Stimulated activated CD8-positive, alpha-beta memory T cell treated with anti-CD3 and anti-CD28 coated beads, Interleukin-2, amount 100 ng/mL, for 1 hour (primary cell): ENCODE measurements around the gene MAP3K12.
"Not testable (repeated sequence)": the region's sequence is repeated elsewhere in the genome, so short reads cannot be mapped to it uniquely, and the experiment has no call there.

Experiments
- DNase-seq, 2 donors: peaks; one replicate each; pipeline ENCODE4 v3.0.0-alpha.2; 2020; ENCODE audit warnings: low read depth in 2 of 2

Gene MAP3K12

GRCh38 chr12:53492188-53492587 lies 7.1 kb downstream of the MAP3K12 start:
- no peak for DNase-seq

DNA sequence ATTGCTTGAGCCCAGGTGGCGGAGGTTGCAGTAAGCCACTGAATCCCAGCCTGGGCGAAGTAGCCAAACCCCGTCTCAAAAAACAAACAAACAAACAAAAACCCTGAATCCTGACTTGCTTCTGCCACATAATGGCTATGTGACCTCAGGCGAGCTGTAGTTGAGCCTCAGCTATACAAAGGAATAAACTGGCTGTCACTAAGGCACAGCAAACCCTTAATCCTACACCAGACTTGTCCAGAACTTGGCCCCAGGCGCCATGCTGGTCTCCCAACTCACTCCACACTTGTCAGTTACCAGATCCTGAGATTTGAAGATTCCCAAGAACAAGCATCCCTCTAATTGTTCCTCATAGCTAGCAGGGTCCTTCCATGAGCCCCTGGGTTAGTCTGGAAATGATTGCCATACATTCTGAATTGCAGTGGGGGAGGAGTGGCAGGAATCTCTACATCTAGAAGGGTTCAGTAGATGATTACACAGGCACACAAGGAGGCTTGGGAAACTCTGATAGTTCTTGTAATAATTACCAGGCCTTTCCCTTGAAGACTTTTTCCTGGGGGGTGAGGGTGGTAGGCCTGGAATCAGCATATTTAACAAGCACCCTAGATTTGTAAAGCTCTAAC lies 9.9 kb downstream of the MAP3K12 start:
- DNase-seq = no peak

- DNase-seq = no peak
Observed at GRCh38 chr12:53486736-53487487, 12.3 kb downstream of the MAP3K12 start.

GRCh38 chr12:53485955-53486735 lies 13.1 kb downstream of the MAP3K12 start:
- no peak for DNase-seq

DNA sequence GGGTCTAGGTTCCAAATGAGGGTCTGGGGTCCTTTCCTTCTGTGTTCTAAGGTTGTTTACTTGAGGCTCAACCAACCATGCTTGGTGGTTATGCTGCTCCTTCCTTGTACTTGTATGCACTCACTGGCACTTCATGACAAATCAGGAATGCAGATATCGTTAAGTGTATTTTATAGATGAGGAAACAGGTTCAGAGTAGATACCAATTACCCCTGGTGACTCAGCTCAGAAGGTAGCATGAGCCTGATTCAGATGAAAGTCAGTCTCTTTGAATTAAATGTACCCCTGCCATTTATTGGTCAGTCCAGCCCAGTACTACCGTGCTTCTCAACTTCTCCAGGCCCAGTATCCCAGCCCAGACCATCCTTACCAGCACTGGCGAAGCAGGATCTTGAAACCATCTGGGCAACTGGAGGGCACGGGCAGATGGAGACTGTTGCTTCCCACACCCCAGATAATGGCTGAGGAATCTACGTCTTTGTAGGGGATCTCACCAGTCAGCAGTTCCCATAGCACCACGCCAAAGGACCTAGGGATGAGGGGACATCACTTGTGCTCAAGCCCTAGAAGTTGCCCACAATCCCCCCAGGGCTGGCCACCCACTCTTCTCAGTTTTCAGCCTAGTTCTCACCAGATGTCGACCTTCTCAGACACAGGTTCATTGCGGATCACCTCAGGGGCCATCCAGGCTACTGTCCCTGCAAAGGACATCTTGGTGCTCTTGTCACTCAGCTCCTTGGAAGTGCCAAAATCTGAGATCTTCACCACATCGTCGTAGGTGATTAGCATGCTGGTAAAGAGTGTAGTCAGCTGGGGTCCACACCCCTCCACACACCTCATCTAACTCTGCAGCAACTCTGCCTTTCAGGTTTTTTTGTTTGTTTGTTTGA lies 14.3 kb downstream of the MAP3K12 start:
- DNase-seq = no peak

DNA sequence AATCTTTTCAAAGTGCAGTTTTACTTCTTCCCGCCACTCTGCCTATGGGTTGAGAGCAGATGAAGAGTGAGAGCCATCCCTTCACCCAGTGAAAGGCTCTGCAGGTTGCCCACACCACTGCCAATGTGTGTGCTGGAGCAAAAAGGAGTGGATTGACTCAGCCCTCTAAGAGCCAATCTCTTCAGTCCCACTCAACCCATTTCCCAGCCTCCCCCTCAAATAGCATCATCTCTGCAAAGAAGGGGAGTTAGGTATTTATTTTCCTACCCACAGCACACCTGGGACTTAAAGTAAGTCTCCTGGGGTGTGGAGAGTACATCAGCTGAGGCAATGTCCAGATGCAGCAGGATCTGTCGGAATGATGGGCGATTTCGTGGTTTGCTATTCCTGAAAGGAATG lies 15.3 kb downstream of the MAP3K12 start:
- DNase-seq = no peak

DNA sequence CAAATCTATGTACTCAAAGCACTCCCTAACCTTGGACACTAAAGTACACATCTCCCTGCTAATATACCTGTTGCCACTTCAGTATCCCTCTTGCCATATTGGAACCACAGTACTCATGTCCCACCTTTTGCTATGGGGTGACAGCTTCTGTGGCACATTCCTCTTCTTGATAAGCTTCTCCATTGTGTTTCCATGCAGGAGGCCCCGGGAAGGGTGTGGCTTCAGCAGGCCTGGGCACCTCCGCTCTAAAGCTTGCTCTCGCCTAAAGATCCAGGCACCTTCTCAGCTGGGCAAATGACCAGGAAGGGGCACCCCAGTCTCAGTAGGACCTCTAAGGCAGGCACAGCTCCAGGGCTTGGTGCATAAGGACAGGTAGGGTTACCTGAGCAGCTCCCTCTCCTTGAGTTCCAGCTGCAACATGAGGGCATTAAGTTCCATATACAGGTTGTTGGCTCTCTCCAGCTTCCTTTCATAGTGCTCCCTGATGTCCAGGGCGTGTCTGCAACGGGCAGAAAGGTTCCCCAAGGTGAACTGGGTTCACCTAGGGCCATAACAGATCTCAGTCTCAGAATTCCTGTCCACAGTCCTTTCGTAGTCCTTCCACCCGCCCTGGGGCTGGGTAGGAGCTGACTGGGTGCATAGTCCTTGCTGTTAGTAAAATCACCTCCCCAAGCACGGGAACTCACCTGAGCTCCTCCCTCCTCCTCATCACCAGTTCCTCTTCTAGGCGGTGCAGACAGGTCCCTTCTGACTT lies 15.9 kb downstream of the MAP3K12 start:
- DNase-seq = no peak

DNA sequence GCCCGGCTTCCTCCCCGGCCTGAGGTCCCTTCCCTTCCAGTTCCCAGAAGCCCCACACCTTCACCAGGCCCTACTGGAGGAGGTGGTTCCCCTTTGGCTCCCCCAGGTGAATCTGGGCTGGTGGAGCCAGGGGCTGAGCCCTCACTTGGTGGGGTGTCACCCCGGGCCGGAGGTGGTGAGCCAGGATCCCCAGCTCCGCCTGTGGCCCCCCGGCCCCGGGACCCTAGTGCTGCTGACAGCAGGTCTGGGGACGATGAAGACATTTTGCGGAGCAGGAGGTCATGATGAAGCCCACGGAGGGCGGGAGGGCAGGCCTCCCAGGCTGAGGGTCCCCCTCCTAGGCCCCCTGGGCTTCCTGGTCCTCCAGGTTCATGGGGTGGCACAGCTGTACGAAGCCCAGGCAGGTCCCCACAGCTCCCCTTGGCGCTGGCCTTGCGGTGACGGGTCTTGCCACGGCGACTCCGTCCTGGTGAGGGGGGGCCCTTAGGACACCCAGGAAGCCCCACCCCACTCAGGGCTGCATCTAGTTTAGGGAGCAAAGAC lies 16.6 kb downstream of the MAP3K12 start:
- no peak for DNase-seq

GRCh38 chr12:53481939-53482586 lies 17.2 kb downstream of the MAP3K12 start:
- no peak for DNase-seq

DNA sequence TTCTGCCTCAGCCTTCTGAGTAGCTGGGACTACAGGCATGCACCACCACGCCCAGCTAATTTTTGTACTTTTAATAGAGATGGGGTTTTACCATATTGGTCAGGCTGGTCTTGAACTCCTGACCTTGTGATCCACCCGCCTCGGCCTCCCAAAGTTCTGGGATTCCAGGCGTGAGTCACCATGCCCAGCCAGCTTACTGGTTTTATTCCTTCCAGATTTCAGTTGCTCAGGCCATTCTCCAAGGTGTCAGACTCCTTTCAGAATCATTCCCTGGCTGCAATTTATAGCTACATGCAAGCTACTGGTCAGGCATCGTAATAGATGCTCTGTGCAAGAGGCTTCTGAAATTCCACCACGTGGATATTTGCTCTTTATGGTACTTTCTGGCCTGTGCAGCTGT lies 17.8 kb downstream of the MAP3K12 start:
- DNase-seq = not testable (repeated sequence)

DNA sequence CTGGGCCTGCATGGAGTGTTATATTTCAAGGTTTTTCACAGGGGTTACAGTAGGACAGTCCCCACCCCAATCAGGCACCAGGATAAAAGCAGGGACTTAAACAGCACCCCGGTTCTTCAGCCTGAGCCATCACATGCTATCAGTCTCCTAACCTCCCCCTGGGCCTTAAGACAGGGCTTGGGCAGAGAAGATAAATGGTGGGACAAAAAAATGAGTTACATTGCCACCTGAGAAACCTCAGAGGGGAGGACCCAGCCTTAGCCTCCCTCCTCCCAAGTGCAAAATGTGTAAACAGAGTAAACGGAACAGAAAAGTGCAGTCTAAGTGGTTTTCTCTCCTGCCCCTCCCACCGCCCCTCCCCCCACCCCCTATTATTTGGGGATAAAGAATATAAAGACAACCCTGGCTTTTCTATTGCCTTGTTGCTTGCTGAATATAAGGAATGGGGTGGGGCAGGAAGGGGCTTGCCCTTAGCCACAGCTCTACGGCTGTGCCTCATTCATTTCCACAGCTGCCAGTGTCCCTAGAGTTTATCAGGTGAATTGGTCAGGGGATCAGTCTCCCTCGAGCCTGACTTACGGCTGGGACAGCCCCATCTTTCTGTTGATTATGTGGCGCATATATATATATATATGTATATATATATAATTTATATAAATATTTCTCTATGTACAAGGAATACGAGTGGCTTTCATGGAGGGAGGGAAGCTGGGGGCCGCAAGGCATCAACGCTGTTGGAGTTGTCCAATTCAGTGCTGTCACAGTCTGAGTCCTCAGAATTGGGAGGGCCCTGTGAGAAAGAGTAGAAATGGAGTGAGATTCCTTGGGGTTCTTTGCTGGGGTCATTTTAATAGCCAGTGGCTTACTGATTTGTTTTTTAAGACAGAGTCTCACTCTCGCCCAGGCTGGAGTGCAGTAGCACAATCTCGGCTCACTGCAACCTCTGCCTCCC lies 18.5 kb downstream of the MAP3K12 start:
- no peak for DNase-seq

GRCh38 chr12:53479331-53479730 lies 19.9 kb downstream of the MAP3K12 start:
- DNase-seq = no peak

DNA sequence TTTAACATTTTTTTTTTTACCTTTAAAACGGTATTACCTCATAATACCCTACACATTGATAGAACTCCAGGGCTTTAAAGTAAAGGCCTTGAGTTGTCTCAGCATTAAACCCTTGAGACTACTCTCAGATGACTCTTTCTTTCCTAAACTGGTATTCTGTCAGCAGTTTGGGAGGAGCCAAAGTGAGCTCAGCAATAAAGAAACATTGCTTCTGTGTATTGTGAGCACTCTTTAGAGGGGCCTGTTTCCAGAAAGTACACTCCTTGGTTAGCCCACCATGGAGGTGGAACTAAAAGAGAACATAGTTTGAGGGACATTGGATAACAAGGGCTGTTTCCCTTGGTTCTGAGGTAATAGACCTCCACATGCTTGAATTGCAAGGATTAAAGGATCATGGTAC lies 20.4 kb downstream of the MAP3K12 start:
- DNase-seq = no peak

GRCh38 chr12:53476769-53477209 lies 22.5 kb downstream of the MAP3K12 start:
- no peak for DNase-seq

DNA sequence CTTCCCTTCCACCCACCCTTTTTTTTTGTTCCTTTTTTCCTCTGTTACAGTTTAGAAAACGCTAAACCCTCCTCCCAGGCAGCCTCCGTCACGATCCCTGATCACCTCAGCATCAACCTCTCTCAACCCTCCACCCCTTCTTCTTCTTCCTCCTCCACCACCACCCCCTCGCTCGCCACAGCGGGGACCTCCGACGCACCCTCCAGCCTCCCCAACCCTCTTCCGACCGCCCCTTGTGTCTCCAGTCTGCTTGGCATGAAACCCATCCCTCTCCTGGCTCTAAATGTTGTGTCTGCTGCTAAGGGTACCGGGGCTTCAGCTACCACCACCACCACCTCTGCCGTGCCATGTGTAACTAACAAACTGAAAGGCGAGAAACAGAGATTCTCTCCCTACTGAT lies 24.4 kb downstream of the MAP3K12 start:
- DNase-seq = no peak

DNA sequence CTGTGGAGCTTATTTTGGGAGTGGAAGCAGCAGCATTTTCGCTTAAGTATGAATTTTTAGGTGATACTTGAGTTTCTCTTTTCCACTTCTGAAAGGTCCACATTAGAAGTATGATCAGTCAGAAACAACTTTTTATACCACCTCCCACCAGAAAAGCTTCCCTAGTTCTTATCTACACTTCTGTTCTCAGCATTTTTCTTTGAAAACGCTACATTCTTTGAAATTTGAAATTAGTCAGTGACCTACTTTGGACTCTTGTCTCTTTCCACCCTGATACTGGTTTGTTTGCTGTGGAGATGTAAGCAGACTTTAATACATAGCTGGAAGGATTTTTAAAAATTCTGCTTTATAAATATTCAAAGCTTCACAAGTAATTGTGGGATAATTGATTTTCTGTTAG lies 25.2 kb downstream of the MAP3K12 start:
- DNase-seq = no peak

- no peak for DNase-seq
Observed at GRCh38 chr12:53472056-53472582, 27.1 kb downstream of the MAP3K12 start.

GRCh38 chr12:53468282-53468681 lies 31.0 kb downstream of the MAP3K12 start:
- no peak for DNase-seq

DNA sequence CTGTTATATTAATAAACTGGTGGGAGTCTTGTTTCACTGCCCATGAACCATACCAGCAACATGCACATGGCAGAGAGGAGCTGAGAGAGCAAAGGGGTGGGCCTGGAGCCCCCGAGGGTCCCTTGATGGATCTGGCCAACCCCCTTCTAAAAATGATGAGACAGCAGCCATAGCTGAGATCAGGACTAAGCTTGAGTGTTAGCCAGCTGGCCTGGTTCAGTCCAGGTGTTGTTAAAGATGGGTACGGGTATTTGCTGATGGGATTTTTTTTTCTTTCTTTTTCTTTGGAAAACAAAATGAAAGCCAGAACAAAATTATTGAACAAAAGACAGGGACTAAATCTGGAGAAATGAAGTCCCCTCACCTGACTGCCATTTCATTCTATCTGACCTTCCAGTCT lies 31.4 kb downstream of the MAP3K12 start:
- DNase-seq = no peak
